ENCODE results near the gene KIAA0586.

DNA sequence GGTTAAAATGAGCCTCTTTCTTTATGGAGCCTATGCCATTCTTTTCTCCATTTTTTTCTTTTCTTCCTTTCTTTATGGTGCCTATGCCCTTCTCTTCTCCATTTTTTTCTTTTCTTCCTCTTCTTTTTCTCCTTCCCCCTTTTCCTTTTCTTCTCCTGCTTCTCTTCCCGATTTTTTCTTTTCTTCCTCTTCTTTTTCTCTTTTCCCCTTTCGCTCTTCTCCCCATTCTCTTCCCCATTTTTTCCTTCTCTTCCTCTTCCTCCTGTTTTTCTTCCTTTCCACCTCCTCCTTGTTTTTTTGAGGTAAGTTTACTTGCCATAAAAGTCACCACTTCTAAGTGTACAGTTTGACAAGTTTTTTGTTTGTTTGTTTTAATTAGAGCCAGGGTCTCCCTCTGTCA, 50.1 kb downstream of the KIAA0586 start:
- no peak for TF ChIP-seq POLR2AphosphoS5 (IDR thresholded peaks at IDR 0.05)
- TF ChIP-seq, protein P1, sequence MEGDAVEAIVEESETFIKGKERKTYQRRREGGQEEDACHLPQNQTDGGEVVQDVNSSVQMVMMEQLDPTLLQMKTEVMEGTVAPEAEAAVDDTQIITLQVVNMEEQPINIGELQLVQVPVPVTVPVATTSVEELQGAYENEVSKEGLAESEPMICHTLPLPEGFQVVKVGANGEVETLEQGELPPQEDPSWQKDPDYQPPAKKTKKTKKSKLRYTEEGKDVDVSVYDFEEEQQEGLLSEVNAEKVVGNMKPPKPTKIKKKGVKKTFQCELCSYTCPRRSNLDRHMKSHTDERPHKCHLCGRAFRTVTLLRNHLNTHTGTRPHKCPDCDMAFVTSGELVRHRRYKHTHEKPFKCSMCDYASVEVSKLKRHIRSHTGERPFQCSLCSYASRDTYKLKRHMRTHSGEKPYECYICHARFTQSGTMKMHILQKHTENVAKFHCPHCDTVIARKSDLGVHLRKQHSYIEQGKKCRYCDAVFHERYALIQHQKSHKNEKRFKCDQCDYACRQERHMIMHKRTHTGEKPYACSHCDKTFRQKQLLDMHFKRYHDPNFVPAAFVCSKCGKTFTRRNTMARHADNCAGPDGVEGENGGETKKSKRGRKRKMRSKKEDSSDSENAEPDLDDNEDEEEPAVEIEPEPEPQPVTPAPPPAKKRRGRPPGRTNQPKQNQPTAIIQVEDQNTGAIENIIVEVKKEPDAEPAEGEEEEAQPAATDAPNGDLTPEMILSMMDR (IDR thresholded peaks at IDR 0.05) = no peak
- no peak for TF ChIP-seq EP300 (IDR thresholded peaks at IDR 0.05)
